Lung microvascular endothelial cell (primary cell): ENCODE results near the gene CCDC50. TPM values are rescaled to one million over a fixed set of nuclear protein-coding genes. Genes with fewer than 3 reads are reported as not detected.

ENCODE experiments used
- DNase-seq, 2 donors: peaks; one replicate each; pipeline versions ENCODE4 v3.0.0 to v3.0.0-alpha.2; 2010; ENCODE audit warnings: low read depth in 2 of 2
- total RNA-seq: library from RNA; depleted of rRNA; stranded (reverse); fragments of >200 nt; gene quantifications from 2 replicates; pipeline ENCODE4 v1.2.1, GENCODE V29; 2014

Gene CCDC50
- total RNA-seq, 1 donor from 2014 or later = 93.5 TPM

DNA sequence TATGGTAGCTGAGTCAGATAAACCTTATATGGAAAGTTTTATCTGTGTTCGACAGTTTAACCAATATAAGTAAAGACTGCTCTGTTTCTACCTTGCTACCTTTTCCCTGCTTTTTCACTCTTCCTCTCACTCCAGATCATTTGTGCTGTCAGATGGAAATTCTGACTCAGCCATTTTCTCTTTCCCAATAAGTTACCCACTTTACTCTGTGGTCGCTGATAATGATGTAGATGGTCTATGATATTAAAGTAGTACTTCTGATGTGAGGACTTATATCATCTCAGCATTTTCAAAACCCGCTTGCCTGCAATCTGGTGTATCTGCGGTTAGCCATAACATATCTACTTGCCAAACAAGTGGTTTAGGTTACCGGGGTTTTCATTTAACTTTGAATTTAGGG, 16.1 kb downstream of the CCDC50 start:
- DNase-seq = peak in 1 of 2 donors; percentile 63

DNA sequence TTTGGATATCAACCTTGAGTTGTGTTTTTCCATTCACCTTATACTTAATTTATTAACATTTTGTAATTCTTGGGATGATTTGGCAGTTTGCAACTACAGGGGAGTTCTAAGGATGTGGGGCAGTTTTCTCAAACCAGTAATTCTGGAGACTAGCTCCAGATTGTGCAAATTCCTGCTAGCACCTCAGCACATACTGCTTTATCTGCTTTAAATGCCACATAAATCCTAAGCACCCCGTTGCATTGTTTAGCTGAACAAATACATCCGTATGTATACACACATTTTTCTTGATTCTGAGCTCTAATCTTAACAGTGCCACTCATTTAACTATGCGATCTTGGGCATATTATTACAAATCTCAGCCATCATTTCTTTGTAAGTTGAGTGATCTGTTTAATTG, 18.0 kb downstream of the CCDC50 start:
- DNase-seq = no peak

DNA sequence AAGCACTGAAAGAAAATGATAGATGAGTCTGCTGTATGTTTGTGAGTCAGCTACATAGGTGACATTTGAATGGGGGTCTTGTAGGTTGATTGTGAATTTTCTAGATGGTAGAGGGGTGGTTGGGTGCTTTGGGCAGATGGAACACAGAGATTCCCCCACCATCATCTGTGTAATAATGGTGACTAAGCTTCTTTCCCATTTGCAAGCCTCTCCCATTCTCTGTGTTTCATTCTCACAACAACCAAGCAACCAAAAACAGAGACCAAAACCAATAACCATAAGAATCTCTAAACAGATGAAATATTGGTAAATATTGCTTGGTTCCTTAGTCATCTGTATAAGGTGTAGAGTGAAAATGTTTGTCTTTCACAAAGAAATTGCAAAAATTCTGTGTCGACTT, 18.9 kb downstream of the CCDC50 start:
- DNase-seq = no peak

DNA sequence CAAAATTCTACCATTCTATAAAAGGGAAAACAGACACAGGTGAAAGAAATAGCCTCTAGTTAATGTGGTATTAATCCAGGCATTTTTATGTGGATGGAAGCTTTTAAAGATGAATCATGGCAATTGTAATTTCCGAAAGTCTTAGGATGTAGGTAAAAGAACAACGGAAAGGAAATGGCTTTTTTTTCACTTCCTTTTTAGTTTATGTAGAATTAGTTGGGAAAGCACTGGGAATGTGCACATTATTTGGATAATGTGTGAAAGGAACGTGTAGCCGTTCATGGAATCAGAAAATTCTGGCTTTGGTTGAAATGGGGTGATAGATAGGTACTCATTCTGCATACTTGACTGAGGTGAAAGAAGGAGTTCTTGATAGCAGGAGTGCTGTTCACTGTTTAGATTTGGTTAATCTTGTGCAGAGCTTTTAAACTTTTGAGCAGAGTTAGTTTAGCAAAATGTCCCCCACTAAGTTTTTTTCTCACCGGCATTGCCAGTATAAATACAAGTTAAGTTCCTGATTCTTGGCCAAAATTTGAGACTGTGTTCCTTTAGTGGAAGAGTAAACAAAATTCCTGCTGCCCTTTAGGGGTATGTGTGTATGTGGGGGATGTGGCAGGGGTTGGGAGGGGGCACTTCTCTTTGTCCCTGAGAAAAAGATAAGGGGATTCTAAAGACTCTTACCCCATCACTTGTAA, 21.3 kb downstream of the CCDC50 start:
- DNase-seq = peak; percentile 83 to 89

DNA sequence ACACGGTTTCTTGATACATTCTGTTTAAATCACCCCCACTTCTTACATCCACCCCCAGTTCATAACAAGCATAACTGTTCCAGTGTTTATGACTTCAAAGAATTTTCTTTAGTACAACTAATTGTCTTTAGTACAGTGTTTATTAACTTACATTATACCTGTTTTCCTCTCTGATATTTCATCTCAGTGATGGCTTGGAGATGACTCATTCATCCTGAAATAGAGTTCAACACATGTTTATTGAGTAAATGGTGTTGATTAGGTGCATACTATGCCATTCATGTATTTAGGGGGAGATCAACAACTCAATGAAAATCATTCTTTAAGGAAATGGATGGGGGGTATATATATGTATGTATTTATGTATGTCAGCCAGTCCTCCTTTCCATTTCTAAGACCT, 22.8 kb downstream of the CCDC50 start:
- peak; percentile 23 to 44 for DNase-seq

DNA sequence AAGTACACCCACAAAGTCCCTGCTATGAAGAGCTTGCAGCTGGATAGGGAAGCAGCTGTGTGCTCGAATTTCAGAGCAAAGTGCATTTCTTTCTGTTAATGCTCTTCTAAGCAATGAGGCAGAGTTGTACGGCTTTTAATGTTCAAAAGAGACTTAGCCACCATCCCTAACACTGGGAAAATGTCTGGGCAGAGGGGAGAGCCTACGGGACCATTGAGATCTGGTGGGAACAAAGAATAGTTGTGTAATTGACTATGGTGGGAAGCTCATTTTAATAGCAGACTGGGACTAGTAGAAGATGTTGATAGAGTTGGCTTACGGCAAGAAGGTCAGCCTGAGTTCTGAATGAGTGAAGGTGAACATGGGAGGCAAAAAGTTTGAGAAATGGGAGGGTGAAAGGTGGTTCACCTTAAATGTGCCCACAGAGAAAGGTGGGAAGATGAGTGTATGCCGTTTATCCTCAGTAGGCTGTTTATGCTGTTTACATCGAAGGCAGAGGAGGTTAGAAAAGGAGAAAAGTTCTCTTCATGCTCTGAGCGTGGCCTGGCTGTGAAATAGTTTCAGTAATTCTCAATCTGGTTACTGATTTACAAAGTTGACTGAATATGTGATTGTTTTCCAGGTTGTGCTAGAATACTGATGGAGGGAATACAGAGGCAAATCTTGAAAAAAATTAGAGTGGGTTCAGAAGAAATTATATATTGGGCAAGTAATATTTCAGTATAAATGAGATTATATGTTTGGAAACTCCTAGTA, 24.0 kb downstream of the CCDC50 start:
- no peak for DNase-seq

DNA sequence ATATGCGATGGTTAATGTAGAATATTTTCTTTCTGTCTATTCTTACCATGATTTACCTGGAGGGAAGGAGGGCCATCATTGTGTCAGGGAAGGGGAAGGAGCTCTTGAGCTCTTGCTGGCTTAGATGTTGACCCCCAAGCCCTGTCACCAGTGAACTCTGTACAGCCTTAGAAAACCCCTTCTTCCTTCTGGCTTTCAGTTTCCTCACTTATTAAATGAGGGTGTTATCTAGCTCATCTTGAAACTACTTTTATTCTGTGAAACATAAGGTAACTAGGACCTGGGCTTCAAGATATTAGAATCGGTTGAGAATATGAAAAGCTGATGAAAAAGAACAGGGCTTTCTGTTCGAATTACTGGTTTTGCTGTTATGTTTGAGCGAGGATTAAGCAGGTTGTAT, 26.2 kb downstream of the CCDC50 start:
- no peak for DNase-seq

DNA sequence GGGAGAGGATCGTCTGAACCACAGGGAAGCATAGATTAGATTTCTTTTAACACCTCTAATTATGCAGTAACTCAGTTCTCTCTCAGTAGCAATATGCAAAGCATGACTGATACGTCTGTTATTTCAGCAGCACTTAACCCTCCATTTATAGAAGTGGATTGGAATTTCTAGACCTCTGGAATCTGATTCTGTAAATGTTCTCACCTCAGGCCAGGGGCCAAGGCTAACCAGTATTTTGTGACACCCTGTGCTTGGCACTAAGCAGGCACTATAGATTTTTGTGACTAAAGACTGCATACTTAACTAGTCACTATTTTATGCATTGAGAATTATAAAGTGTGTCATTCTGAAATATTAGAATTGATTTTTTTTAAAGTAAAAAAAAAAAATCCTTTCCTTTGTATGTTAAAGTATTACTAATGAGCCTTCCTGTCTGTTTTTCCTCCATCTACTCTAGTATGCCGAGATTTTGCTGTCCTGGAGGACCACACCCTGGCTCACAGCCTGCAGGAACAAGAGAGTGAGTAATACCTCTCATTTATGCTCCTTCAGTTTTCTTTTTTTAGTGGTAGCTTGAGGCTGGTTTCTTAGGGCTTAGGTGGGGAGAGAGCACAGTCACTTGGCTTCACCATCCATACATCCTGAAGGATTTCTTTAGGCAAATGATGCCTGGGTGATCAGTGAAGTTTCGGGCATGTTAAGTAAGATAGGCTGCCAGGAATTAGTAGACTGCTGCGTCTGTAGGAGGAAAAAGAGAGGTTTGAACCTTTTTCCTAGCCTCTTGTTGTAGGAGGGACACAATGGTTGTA, 27.6 kb downstream of the CCDC50 start:
- DNase-seq = peak in 1 of 2 donors; percentile 87

DNA sequence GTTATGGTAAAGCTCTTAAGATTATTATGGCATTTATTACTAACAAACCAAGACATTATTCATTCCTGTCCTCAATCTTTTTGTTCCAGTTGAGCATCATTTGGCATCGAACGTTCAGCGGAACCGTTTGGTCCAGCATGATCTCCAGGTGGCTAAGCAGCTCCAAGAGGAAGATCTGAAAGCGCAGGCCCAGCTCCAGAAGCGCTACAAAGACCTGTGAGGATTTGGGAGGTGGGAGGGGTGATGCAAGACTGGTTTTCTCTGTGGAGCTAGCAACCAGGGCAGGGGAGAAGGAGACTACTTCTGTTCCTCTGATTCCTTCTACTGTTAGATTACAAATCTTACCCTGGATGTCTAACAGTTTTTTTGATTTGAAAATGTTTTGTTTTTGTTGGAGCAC, 28.7 kb downstream of the CCDC50 start:
- DNase-seq = no peak

DNA sequence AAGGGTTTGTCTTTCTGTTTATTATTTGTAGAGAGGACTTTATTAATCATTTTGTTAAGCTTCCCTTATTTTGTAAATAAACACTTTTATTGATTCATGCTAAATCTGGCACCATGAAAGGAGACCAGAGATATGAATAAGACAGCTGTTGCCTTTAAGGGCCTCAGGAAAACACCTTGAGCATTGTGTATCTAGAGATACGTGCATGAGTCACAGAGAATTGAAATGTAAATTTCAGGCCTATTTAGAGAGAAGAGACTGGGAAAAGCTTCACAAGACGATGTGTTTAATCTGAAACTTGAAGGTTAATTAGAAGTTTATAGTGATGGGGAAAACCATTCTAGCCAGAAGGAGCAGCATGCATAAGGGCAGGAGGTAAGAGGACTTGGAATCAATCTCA, 29.7 kb downstream of the CCDC50 start:
- peak in 1 of 2 donors; percentile 32 for DNase-seq

DNA sequence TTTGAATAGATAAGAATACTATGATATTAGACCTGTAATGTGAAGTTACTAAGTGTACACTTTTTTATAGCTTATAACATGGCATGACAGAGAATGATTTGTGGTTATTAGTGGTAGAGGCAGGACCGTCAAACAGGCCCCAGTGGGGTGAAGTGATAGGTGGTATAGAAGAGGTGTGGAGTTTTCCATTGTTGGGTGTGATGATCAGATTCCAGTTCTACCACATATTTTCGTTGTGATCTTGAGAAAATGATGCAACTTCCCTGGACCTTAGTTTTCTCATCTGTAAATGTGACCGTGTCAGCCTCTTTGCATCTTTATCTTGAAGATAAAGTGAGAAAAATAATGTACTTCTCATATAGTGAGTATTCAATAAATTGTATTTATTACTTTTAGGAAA, 31.4 kb downstream of the CCDC50 start:
- DNase-seq = no peak

DNA sequence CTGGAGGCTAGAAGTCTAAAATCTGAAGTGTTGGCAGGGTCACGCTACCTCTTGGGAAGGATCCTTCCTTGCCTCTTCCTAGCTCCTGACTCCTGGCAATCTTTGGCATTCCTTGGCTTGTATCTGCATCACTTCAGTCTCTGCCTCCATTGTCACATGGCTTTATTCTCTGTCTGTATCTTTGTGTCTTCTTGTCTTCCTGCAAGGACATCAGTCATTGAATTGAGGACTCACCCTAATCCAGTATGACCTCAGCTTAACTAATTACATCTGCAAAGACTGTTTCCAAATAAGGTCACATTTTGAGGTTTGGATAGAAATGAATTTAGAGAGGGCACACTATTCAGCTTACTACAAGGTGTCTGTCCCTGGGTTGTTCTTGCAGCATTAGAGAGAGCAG, 32.3 kb downstream of the CCDC50 start:
- no peak for DNase-seq

DNA sequence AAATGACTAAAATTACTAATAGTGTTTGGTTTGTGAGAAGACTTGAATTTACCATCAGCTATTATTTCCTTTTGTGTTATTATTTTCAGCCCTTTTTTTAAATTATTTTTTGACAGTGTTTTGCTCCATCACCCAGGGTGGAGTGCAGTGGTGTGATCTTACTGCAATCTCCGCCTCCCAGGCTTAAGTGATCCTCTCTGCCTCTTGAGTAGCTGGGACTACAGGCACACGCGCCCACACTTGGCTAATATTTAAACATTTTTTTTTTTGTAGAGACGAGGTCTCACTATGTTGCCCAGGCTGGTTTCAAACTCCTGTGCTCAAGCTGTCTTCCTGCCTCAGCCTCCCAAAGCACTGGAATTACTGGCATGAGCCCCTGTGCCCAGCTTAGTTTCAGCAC, 32.8 kb downstream of the CCDC50 start:
- DNase-seq = no peak

DNA sequence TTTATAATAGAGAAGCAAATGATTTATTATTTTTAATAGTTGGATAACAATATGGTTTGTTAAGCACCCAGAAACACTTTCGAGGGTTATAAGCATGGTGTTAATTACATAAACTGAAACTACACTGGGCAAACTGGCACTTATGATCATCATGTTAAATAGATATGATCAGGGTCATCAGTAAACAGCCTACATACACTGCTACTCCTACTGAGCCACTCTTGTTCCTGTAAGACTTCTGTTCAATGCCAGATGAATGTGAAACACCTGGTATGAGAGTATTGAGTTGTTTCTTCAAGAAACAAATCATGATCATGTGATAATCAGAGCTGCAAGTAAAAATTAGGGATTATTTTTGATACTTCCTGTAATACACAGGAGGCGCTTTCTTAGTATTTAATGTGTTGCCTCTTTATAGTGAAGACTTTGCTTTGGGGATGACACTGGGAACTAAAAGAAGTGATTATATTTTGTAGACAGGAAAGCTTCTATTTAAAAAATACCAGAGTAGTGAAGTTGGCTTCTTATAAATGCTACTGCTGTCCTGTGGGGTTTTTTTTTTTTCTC, 33.4 kb downstream of the CCDC50 start:
- DNase-seq = no peak

DNA sequence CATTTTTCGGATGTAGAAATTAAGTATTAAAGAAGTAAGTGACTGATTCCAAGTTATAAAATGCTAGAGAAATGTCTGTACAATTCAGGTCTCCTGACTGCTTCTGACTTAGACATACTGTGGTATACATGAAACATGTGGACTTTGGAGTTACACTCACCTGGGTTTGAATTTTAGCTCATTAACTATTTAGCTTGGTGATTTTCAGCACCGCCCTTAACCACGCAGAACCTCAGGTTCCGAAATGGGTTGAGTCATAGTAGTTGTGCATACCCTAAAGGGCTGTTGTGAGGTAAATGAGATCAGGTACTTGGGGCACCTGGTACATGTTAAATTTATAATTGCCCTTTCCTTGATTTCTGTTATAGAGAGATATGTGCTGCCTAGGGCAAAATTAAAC, 34.0 kb downstream of the CCDC50 start:
- no peak for DNase-seq

DNA sequence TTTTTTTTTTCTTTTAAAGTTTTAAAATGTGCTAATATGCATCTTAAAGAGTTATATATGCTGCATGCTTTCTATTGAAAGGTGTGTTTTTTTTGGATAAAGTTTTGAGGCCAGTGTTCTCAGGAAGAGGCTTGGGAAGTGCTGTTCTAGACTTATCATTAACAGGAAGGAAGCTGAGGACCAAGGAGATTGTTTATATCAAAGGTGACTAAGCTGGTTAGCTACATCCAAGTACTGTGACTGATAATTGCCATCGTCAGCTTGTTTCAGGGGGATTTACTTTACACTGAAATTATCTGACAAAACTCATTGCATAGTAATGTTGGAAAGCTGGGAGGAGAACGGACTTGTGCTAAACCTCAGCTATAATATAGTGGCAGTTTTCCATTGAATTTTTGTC, 37.5 kb downstream of the CCDC50 start:
- DNase-seq = peak; percentile 68 to 85

DNA sequence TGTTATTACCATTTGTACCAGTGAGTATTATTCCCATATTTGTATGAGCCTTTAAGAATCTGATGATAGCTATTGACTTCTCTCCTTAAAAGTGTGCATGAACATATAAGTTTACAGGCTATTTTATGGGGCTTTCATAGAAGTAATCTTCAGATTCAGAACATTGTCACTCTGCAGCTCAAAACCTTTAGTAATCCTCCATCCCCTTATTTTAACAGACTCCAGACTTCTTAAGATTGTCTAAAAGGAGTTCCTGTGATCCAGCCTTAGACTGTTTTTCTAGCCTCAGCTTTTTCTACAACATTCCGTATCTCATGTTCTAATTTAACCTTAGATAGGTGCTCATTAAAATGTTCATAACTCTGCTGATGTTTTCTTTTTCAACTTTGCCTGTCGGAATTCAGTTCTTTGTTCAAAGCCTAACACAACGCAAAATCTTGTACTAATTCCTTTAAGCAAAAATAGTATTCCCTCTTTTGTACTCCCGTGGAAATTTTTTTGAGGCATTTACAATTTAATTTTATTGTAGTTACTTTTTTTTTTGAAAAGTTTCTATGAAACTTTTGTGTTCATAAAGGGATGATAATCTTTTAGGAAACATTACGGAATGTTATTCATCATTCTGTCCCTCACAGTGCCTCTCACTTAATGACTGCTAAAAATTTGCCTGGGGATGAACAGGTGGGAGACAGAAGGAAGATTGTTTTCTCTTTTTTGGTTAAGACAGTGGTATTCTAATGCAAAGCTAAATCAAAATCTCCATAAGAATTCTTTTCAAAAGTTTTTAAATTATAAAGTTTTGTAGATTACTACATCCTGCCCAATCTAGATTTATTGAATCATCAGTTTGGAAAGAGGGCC, 39.8 kb downstream of the CCDC50 start:
- DNase-seq = no peak

DNA sequence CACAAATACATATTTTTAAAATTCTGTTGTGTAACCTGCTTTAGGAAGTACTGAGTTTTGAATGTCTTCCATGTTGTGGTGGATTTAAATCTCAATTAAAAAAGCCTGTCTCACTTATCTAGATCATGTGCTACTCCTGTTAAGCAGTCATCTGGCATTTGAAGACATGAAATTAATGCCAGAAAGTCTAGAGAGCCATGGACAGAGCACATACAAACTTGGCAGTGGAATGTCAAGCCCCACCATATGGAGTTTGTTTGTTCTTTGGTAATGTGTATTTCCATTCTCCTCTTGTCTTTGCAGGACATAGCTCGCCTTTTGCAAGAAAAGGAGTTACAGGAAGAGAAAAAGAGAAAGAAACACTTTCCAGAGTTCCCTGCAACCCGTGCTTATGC, 40.4 kb downstream of the CCDC50 start:
- no peak for DNase-seq

DNA sequence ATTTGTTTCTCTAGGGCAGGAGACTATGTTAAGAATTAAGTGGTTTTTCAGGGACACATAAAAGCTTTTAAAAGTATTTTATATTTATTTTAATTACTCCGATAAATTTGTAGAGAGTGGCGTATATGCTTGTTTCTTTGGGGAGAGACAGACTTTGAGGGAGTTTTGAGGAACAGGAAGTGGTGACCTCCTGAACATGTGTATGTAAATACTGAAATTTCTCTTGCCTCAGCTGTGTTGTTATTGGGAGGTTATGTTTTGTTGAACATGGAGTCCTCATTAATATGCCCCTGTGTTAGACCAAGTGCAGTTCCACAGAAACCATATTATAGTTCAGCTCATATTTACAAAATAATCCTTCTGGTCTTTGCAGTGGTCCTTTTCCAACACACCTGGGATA, 42.9 kb downstream of the CCDC50 start:
- peak in 1 of 2 donors; percentile 17 for DNase-seq

DNA sequence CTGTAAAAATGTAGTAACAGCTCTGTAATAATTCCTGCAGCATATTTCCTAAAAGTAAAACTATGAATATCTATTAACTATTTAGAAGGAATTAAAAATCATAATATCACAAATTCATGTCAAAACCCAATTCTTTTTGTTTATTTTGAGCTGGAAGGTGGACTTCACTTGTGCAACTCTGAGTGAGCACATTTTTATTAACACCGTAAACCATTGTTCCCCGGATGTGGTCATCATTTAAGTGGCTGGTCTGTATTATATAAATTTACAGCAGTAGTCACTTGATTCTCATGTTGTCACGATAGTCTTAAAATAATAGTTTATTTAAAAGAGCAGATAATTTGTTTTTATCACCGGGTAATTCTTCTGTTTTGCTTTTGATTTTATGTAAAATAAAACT, 44.1 kb downstream of the CCDC50 start:
- DNase-seq = no peak

DNA sequence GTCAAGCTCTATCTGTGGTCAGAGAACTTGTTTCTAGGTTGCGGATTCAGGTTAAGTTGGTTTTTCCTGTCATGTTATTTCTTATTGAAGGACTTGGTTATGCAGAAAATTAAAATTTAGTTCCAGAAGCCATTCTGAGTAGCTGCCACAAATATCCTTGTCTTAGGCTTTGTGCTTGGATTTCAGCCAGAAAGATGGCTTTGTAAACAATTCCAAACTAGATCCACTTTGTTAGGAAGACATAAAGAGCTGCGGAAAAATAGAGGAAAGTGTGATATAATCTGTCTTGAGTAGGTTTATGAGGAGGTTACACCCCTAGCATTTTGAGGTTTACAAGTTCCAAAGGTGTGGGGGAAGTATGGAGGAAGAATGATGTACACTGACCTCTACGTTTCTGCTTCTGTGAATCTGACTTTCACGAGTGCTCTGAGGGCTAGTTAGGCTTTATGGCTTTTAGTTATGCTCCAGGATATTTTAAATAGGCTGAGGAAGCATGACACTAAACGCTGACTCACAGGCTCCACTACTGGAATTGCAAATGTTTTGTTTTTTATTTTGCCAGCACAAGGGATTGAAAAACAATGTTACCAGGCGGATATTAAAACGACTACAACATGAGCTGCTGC, 47.4 kb downstream of the CCDC50 start:
- DNase-seq = peak; percentile 86 to 93
